ENCODE data around the gene HADH. TPM values are rescaled to one million over a fixed set of nuclear protein-coding genes. Genes with fewer than 3 reads are reported as not detected.
"Not testable (repeated sequence)": the region's sequence is repeated elsewhere in the genome, so short reads cannot be mapped to it uniquely, and the experiment has no call there.

Gene HADH
- polyA plus RNA-seq, 1 of the 3 experiments (the other 2 are of a cell fraction) = 19.4 TPM

DNA sequence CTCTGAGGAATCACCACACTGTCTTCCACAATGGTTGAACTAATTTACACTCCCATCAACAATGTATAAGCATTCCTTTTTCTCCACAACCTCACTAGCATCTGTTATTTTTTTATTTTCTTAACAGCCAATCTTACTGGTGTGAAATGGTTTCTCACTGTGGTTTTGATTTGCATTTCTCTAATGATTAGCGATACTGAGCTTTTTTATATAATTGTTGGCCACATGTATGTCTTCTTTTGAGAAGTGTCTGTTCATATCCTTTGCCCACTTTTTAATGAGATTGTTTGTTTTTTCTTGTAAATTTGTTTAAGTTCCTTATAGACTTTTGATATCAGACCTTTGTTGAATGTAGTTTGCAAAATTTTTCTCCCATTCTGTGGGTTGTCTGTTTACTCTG lies 21.8 kb upstream of the HADH start:
- H3F3A ChIP-seq (replicated peaks; ENCODE audit: insufficient read depth); POLR2A ChIA-PET; H2AFZ ChIP-seq (ENCODE audit: low read depth); H3K27ac ChIP-seq (ENCODE audit: low read depth in 2 of 2, low read length in 1 of 2); H3K4me2 ChIP-seq; DNase-seq; H4K20me1 ChIP-seq (ENCODE audit: insufficient read depth); H3K4me1 ChIP-seq (ENCODE audit: control insufficient read depth in 1 of 2, insufficient read depth in 2 of 2, low read depth in 1 of 2, low read length in 1 of 2); H3K79me2 ChIP-seq (ENCODE audit: insufficient read depth); H3K9me3 ChIP-seq; H3K9ac ChIP-seq; CTCF ChIA-PET; H3K4me3 ChIP-seq (ENCODE audit: low read depth in 2 of 2, low read length in 1 of 2); H3K27me3 ChIP-seq (ENCODE audit: insufficient read depth); H3K9me2 ChIP-seq; H3K36me3 ChIP-seq (replicated peaks in 1 of 2; ENCODE audit: control insufficient read depth in 1 of 2, insufficient read depth in 2 of 2, low read length in 1 of 2): not testable (repeated sequence)
- 81% methylated on average over 1 of the region's 1 CpG for WGBS (ENCODE audit: low lambda C conversion rate)

DNA sequence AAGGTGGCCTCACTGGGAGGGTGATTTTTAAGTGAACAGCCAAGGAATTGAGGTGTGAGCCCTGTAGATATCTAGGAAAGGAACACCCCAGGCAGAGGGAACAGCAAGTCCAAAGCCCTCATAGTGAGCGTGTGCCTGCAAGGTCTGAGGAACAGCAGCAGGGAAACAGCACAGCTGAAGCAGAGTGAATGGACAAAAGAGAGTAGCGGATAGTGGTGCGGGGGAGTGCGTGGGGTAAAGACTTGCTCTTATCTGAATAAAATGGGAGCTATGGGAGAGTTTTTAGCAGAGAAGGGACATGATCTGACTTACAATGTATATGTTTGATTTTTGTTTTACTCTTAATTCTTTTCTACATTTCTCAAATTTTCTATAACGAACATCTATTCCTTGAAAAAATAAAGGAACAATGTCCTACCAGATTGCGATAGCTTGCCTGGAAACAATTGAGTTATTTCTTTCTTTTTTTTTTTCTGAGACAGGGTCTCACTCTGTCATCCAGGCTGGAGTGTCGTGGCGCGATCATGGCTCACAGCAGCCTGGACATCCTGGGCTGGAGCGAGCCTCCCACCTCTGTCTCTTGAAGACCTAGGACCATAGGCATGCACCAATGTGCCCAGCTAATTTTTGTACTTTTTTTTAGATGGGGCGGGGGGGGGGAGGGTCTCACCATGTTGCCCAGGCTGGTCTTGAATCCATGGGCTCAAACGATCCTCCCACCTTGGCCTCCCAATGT lies 19.5 kb upstream of the HADH start:
- H3K9me2 ChIP-seq = no peaks in the 10 kb centered on the region
- no peaks in the 10 kb centered on the region for H3F3A ChIP-seq (replicated peaks; ENCODE audit: insufficient read depth)
- H3K4me1 ChIP-seq (ENCODE audit: control insufficient read depth in 1 of 2, insufficient read depth in 2 of 2, low read depth in 1 of 2, low read length in 1 of 2) = no peaks in the 10 kb centered on the region
- POLR2A ChIA-PET = no interaction called here
- H3K4me2 ChIP-seq = no peak overlapping the region
- no peak overlapping the region for H2AFZ ChIP-seq (ENCODE audit: low read depth)
- CTCF ChIA-PET = no interaction called here
- H3K9ac ChIP-seq = no peak overlapping the region
- H3K36me3 ChIP-seq (replicated peaks in 1 of 2; ENCODE audit: control insufficient read depth in 1 of 2, insufficient read depth in 2 of 2, low read length in 1 of 2) = no peaks in the 10 kb centered on the region
- no peaks in the 10 kb centered on the region for H4K20me1 ChIP-seq (ENCODE audit: insufficient read depth)
- no peaks in the 10 kb centered on the region for H3K9me3 ChIP-seq
- TF ChIP-seq, protein P1, sequence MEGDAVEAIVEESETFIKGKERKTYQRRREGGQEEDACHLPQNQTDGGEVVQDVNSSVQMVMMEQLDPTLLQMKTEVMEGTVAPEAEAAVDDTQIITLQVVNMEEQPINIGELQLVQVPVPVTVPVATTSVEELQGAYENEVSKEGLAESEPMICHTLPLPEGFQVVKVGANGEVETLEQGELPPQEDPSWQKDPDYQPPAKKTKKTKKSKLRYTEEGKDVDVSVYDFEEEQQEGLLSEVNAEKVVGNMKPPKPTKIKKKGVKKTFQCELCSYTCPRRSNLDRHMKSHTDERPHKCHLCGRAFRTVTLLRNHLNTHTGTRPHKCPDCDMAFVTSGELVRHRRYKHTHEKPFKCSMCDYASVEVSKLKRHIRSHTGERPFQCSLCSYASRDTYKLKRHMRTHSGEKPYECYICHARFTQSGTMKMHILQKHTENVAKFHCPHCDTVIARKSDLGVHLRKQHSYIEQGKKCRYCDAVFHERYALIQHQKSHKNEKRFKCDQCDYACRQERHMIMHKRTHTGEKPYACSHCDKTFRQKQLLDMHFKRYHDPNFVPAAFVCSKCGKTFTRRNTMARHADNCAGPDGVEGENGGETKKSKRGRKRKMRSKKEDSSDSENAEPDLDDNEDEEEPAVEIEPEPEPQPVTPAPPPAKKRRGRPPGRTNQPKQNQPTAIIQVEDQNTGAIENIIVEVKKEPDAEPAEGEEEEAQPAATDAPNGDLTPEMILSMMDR (IDR thresholded peaks at IDR 0.05) = no peak
- TF ChIP-seq, protein P2, sequence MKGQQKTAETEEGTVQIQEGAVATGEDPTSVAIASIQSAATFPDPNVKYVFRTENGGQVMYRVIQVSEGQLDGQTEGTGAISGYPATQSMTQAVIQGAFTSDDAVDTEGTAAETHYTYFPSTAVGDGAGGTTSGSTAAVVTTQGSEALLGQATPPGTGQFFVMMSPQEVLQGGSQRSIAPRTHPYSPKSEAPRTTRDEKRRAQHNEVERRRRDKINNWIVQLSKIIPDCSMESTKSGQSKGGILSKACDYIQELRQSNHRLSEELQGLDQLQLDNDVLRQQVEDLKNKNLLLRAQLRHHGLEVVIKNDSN (IDR thresholded peaks at IDR 0.05; ENCODE audit: borderline replicate concordance, low read depth) = no peak
- TF ChIP-seq TEAD4 (IDR thresholded peaks at IDR 0.05; ENCODE audit: borderline replicate concordance, insufficient read depth) (no peak), RXRA (IDR thresholded peaks at IDR 0.05; ENCODE audit: borderline replicate concordance, low read depth) (no peak), MEF2A (IDR thresholded peaks at IDR 0.05; ENCODE audit: borderline replicate concordance, low read depth) (no peak), TAF1 (IDR thresholded peaks at IDR 0.05; ENCODE audit: borderline replicate concordance, low read depth, low read length) (no peak), SMC3 (IDR thresholded peaks at IDR 0.05; ENCODE audit: low read depth, low read length) (no peak), FOXJ3 (CRISPR knock-in tag; IDR thresholded peaks at IDR 0.05) (no peak), SIN3A (IDR thresholded peaks at IDR 0.05; ENCODE audit: borderline replicate concordance, low read depth, low read length) (no peak)
- H3K4me3 ChIP-seq (ENCODE audit: low read depth in 2 of 2, low read length in 1 of 2) = no peak overlapping the region
- no peak overlapping the region for H3K27ac ChIP-seq (ENCODE audit: low read depth in 2 of 2, low read length in 1 of 2)
- H3K79me2 ChIP-seq (ENCODE audit: insufficient read depth) = no peaks in the 10 kb centered on the region
- 60% methylated on average over 12 of the region's 12 CpGs for WGBS (ENCODE audit: low lambda C conversion rate)
- no peak for DNase-seq
- no peaks in the 10 kb centered on the region; the same call in 1 of the 2 replicates for H3K27me3 ChIP-seq (ENCODE audit: insufficient read depth)

Measured in SK-N-SH (cell line).